Measurements from ENCODE around the gene BOD1L1.

BOD1L1 gene

DNA sequence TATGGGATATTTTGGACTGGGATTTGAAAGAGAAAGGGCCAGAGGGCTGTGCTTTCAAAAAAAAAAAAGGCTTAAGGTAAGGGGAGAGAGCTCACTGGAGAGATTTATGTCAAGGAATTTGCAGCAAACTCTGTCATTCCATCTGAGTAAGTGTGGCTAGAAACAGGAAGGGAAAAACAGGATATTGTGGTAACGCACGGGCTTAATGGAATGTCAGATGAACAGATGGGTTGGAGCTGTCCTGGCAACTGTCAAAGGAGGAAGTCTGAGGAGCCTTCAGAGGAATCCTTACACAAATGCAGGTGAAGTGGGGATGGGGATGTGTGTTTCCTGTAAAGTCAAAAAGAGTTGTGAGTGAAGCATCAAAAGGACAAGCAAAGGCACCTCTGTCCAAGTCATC lies 68.1 kb downstream of the BOD1L1 start:
- Histone ChIP-seq H3F3A (ENCODE audit: insufficient read depth, low read length) (no peaks in the 10 kb centered on the region), H3K4me2 (ENCODE audit: low read length) (no peak overlapping the region), H3K4me3 (ENCODE audit: low read depth, low read length, poor library complexity, severe bottlenecking) (no peak overlapping the region), H4K20me1 (ENCODE audit: insufficient read depth, low read length) (no peaks in the 10 kb centered on the region), H3K79me2 (ENCODE audit: insufficient read depth, low read length) (no peaks in the 10 kb centered on the region), H3K9me3 (ENCODE audit: low read length) (no peaks in the 10 kb centered on the region), H3K36me3 (ENCODE audit: insufficient read depth, low read length) (no peaks in the 10 kb centered on the region), H3K4me1 (ENCODE audit: insufficient read depth, low read length, severe bottlenecking) (no peaks in the 10 kb centered on the region), H3K27me3 (ENCODE audit: insufficient read depth, low read length) (no peaks in the 10 kb centered on the region), H3K27ac (ENCODE audit: low read depth, low read length, poor library complexity, severe bottlenecking) (no peak overlapping the region), H2AFZ (ENCODE audit: low read length) (no peak overlapping the region), H3K9me2 (ENCODE audit: low read depth, low read length) (no peaks in the 10 kb centered on the region), H3K9ac (ENCODE audit: low read length) (no peak overlapping the region)
- TF ChIP-seq EZH2 (IDR thresholded peaks at IDR 0.05; ENCODE audit: borderline replicate concordance, low read length) = no peak
- TF ChIP-seq, protein P1, sequence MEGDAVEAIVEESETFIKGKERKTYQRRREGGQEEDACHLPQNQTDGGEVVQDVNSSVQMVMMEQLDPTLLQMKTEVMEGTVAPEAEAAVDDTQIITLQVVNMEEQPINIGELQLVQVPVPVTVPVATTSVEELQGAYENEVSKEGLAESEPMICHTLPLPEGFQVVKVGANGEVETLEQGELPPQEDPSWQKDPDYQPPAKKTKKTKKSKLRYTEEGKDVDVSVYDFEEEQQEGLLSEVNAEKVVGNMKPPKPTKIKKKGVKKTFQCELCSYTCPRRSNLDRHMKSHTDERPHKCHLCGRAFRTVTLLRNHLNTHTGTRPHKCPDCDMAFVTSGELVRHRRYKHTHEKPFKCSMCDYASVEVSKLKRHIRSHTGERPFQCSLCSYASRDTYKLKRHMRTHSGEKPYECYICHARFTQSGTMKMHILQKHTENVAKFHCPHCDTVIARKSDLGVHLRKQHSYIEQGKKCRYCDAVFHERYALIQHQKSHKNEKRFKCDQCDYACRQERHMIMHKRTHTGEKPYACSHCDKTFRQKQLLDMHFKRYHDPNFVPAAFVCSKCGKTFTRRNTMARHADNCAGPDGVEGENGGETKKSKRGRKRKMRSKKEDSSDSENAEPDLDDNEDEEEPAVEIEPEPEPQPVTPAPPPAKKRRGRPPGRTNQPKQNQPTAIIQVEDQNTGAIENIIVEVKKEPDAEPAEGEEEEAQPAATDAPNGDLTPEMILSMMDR (IDR thresholded peaks at IDR 0.05; ENCODE audit: low read length) = no peak

DNA sequence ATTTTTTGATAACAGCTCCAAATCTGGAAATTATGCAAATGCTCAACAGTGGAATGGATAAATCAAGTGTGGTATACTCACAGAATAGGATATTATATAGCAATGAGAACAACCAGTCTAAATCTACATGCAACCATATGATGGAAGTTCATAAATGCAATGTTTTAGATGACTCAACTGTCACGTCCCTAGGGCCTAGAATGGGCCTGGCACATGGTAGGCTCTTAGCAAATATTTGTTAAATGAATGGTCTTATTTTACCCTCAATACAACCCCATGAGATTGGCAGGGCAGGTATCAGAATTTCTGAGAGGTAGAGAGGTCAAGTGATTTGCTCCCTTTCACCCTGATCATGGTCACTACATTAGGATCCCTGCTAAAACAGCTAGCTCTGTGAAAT lies 68.6 kb downstream of the BOD1L1 start:
- H3K9ac ChIP-seq (ENCODE audit: low read length) = no peak overlapping the region
- no peaks in the 10 kb centered on the region for H3K9me3 ChIP-seq (ENCODE audit: low read length)
- TF ChIP-seq EZH2 (IDR thresholded peaks at IDR 0.05; ENCODE audit: borderline replicate concordance, low read length) = no peak
- TF ChIP-seq, protein P1 (IDR thresholded peaks at IDR 0.05; ENCODE audit: low read length) = no peak
- no peak overlapping the region for H2AFZ ChIP-seq (ENCODE audit: low read length)
- H3K36me3 ChIP-seq (ENCODE audit: insufficient read depth, low read length) = no peaks in the 10 kb centered on the region
- H3F3A ChIP-seq (ENCODE audit: insufficient read depth, low read length) = no peaks in the 10 kb centered on the region
- no peak overlapping the region for H3K4me2 ChIP-seq (ENCODE audit: low read length)
- H3K79me2 ChIP-seq (ENCODE audit: insufficient read depth, low read length) = no peaks in the 10 kb centered on the region
- no peaks in the 10 kb centered on the region for H4K20me1 ChIP-seq (ENCODE audit: insufficient read depth, low read length)
- no peaks in the 10 kb centered on the region for H3K9me2 ChIP-seq (ENCODE audit: low read depth, low read length)
- no peaks in the 10 kb centered on the region for H3K27me3 ChIP-seq (ENCODE audit: insufficient read depth, low read length)
- H3K4me3 ChIP-seq (ENCODE audit: low read depth, low read length, poor library complexity, severe bottlenecking) = no peak overlapping the region
- H3K4me1 ChIP-seq (ENCODE audit: insufficient read depth, low read length, severe bottlenecking) = no peaks in the 10 kb centered on the region
- H3K27ac ChIP-seq (ENCODE audit: low read depth, low read length, poor library complexity, severe bottlenecking) = no peak overlapping the region

DNA sequence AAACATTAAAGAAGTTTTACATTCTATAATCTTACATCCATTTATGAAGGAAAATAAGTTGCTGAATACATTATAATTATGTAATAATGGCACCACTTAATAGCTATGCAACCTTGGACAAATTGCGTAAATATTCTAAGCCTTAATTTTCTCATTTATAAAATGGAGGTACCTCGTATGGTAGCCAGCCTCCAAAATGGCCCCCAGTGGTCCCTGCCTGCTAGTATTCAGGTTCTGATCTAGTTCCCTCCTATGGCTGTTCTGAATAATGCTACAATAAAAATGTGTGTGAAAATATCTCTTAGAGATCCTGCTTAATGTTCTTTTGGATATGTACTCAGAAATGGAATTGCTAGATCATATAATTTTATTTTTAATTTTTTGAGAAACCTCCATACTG lies 72.2 kb downstream of the BOD1L1 start:
- Histone ChIP-seq H3K9ac (ENCODE audit: low read length) (no peak overlapping the region), H3F3A (ENCODE audit: insufficient read depth, low read length) (no peaks in the 10 kb centered on the region), H4K20me1 (ENCODE audit: insufficient read depth, low read length) (no peaks in the 10 kb centered on the region), H3K4me1 (ENCODE audit: insufficient read depth, low read length, severe bottlenecking) (no peaks in the 10 kb centered on the region), H3K79me2 (ENCODE audit: insufficient read depth, low read length) (no peaks in the 10 kb centered on the region), H3K27me3 (ENCODE audit: insufficient read depth, low read length) (no peaks in the 10 kb centered on the region), H3K27ac (ENCODE audit: low read depth, low read length, poor library complexity, severe bottlenecking) (no peak overlapping the region), H3K4me3 (ENCODE audit: low read depth, low read length, poor library complexity, severe bottlenecking) (no peak overlapping the region), H3K36me3 (ENCODE audit: insufficient read depth, low read length) (no peaks in the 10 kb centered on the region), H3K9me3 (ENCODE audit: low read length) (no peaks in the 10 kb centered on the region), H2AFZ (ENCODE audit: low read length) (no peak overlapping the region), H3K9me2 (ENCODE audit: low read depth, low read length) (no peaks in the 10 kb centered on the region), H3K4me2 (ENCODE audit: low read length) (no peak overlapping the region)
- TF ChIP-seq, protein P1 (IDR thresholded peaks at IDR 0.05; ENCODE audit: low read length) = no peak
- TF ChIP-seq EZH2 (IDR thresholded peaks at IDR 0.05; ENCODE audit: borderline replicate concordance, low read length) = no peak
